SK-N-MC (cell line): ENCODE measurements around the gene FAM25G.
"Not testable (repeated sequence)": the region's sequence is repeated elsewhere in the genome, so short reads cannot be mapped to it uniquely, and the experiment has no call there.

Experiments
- EZH2 ChIP-seq: fragments of 200-600 bp; sonication (generic); IDR thresholded peaks from one replicate; pipeline ENCODE4 v1.6.1; 2017; ENCODE audit warnings: antibody characterized with exemption
- FOXP2 ChIP-seq: optimal IDR thresholded peaks from 2 replicates; pipeline ENCODE3; 2011; ENCODE audit warnings: mild to moderate bottlenecking, moderate library complexity; ENCODE audit not compliant: insufficient read depth; ENCODE audit errors: extremely low read length, control extremely low read depth
- POLR2AphosphoS5 ChIP-seq: IDR thresholded peaks from 2 replicates; pipeline ENCODE4 v1.6.1; 2012; ENCODE audit warnings: mild to moderate bottlenecking, low read depth, low read length, borderline replicate concordance

GRCh38 chr10:47462577-47463358 is 28.7 kb downstream of the FAM25G start:
- TF ChIP-seq POLR2AphosphoS5, EZH2, FOXP2: not testable (repeated sequence)
